ENCODE data around the gene ACTA1.

- TF ChIP-seq, protein P1, sequence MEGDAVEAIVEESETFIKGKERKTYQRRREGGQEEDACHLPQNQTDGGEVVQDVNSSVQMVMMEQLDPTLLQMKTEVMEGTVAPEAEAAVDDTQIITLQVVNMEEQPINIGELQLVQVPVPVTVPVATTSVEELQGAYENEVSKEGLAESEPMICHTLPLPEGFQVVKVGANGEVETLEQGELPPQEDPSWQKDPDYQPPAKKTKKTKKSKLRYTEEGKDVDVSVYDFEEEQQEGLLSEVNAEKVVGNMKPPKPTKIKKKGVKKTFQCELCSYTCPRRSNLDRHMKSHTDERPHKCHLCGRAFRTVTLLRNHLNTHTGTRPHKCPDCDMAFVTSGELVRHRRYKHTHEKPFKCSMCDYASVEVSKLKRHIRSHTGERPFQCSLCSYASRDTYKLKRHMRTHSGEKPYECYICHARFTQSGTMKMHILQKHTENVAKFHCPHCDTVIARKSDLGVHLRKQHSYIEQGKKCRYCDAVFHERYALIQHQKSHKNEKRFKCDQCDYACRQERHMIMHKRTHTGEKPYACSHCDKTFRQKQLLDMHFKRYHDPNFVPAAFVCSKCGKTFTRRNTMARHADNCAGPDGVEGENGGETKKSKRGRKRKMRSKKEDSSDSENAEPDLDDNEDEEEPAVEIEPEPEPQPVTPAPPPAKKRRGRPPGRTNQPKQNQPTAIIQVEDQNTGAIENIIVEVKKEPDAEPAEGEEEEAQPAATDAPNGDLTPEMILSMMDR (IDR thresholded peaks at IDR 0.05; ENCODE audit: low read depth, low read length, missing input control), result peak; percentile 28
- TF ChIP-seq RAD21 (IDR thresholded peaks at IDR 0.05), result peak; percentile 63 to 68
- TF ChIP-seq, protein P2, sequence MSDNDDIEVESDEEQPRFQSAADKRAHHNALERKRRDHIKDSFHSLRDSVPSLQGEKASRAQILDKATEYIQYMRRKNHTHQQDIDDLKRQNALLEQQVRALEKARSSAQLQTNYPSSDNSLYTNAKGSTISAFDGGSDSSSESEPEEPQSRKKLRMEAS (IDR thresholded peaks at IDR 0.05), result no peak
- TF ChIP-seq TAF1 (conservative IDR thresholded peaks at IDR 0.05), result no peak
- no peak for TF ChIP-seq YY1 (IDR thresholded peaks at IDR 0.05)
- TF ChIP-seq, protein P3, sequence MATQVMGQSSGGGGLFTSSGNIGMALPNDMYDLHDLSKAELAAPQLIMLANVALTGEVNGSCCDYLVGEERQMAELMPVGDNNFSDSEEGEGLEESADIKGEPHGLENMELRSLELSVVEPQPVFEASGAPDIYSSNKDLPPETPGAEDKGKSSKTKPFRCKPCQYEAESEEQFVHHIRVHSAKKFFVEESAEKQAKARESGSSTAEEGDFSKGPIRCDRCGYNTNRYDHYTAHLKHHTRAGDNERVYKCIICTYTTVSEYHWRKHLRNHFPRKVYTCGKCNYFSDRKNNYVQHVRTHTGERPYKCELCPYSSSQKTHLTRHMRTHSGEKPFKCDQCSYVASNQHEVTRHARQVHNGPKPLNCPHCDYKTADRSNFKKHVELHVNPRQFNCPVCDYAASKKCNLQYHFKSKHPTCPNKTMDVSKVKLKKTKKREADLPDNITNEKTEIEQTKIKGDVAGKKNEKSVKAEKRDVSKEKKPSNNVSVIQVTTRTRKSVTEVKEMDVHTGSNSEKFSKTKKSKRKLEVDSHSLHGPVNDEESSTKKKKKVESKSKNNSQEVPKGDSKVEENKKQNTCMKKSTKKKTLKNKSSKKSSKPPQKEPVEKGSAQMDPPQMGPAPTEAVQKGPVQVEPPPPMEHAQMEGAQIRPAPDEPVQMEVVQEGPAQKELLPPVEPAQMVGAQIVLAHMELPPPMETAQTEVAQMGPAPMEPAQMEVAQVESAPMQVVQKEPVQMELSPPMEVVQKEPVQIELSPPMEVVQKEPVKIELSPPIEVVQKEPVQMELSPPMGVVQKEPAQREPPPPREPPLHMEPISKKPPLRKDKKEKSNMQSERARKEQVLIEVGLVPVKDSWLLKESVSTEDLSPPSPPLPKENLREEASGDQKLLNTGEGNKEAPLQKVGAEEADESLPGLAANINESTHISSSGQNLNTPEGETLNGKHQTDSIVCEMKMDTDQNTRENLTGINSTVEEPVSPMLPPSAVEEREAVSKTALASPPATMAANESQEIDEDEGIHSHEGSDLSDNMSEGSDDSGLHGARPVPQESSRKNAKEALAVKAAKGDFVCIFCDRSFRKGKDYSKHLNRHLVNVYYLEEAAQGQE (IDR thresholded peaks at IDR 0.05), result no peak
- TF ChIP-seq HNF4G (IDR thresholded peaks at IDR 0.05), result no peak
- no peak for TF ChIP-seq ZBTB33 (IDR thresholded peaks at IDR 0.05)
- TF ChIP-seq EGR1 (IDR thresholded peaks at IDR 0.05; ENCODE audit: low read depth in 2 of 2), result no peak
- TF ChIP-seq, protein P4, sequence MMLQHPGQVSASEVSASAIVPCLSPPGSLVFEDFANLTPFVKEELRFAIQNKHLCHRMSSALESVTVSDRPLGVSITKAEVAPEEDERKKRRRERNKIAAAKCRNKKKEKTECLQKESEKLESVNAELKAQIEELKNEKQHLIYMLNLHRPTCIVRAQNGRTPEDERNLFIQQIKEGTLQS (IDR thresholded peaks at IDR 0.05), result no peak
- TF ChIP-seq FOXA1 (IDR thresholded peaks at IDR 0.05), result no peak
- no peak for TF ChIP-seq JUND (IDR thresholded peaks at IDR 0.05)
- TF ChIP-seq SP1 (IDR thresholded peaks at IDR 0.05), result no peak
- no peak for TF ChIP-seq RXRA (IDR thresholded peaks at IDR 0.05)
Observed at GRCh38 chr1:229452956-229453801, 19.3 kb upstream of the ACTA1 start.
